K562 (cell line): Measurements from ENCODE around the gene ANKRD10. TPM values are rescaled to one million over a fixed set of nuclear protein-coding genes. Genes with fewer than 3 reads are reported as not detected.

Experiments used
- polyA plus RNA-seq, 8 experiments: library from polyadenylated mRNA; depleted of rRNA in 4 of 8; stranded (reverse) in 5 of 8; unstranded in 3 of 8; fragments of >200 nt; fragmentation: Nextera tagmentation in 2 of 8; fragmentation: Illumina TruSeq in 1 of 8; extraction: Ambion mirVana in 2 of 8; extraction: Trizol in 1 of 8; gene quantifications; 2 replicates each; pipeline versions ENCODE4 v1.2.1 to v1.2.3, GENCODE V29; 2011 to 2014; ENCODE audit warnings: inconsistent platforms in 1 of 8, missing spikeins in 1 of 8
- small RNA-seq: library from RNA; depleted of rRNA; stranded (forward); fragments of <200 nt; gene quantifications from one replicate; pipeline ENCODE3, GENCODE V24; 2014
- total RNA-seq, 7 experiments: library from RNA; depleted of rRNA in 6 of 7; stranded (reverse); fragments of >200 nt in 6 of 7; fragmentation: Illumina TruSeq in 2 of 7; extraction: Trizol in 2 of 7; gene quantifications; 2 replicates each; pipeline versions ENCODE4 v1.2.1 to v1.2.3, GENCODE V29; 2011 to 2021; ENCODE audit warnings: low replicate concordance in 1 of 7

The ANKRD10 gene
- total and polyA plus RNA-seq, 9 of the 15 experiments (the other 6 are each of a cell fraction or from before 2014, with no cell fraction given): 21.7 to 183 (median 45.0) TPM

Small RNA genes lying within 50 kb of the gene (small RNA-seq; reads per million reads assigned to genes)
- not detected for gene AL442128.1

Other genes with a start within 250 kb of the ANKRD10 start
- gene CARS2, start 209.0 kb downstream of the ANKRD10 start, total RNA-seq (2014; rRNA removed): 37.4 and 42.9 TPM in 2 replicates
- 18.2 and 20.3 TPM in 2 replicates for gene CARS2, start 209.0 kb downstream of the ANKRD10 start, total RNA-seq (2014; rRNA removed; fragmentation: Illumina TruSeq; extraction: Trizol)
- 32.7 and 34.5 TPM in 2 replicates for gene CARS2, start 209.0 kb downstream of the ANKRD10 start, total RNA-seq (2015; rRNA removed; fragmentation: Illumina TruSeq; extraction: Trizol)
- 29.9 and 30.5 TPM in 2 replicates for gene CARS2, start 209.0 kb downstream of the ANKRD10 start, total RNA-seq (2021)
- 31.6 and 32.9 TPM in 2 replicates for gene CARS2, start 209.0 kb downstream of the ANKRD10 start, polyA plus RNA-seq (2011; rRNA removed)
- 17.1 and 21.6 TPM in 2 replicates for gene CARS2, start 209.0 kb downstream of the ANKRD10 start, polyA plus RNA-seq (2014; fragmentation: Illumina TruSeq; extraction: Trizol)
- 1 to 10 TPM; 1.7 TPM for gene CARS2, start 209.0 kb downstream of the ANKRD10 start, polyA plus RNA-seq (2014; fragmentation: Nextera tagmentation; extraction: Ambion mirVana)
- gene CARS2, start 209.0 kb downstream of the ANKRD10 start, polyA plus RNA-seq (2014; rRNA removed): 35.4 and 50.3 TPM in 2 replicates
- gene ING1, start 201.4 kb downstream of the ANKRD10 start, total RNA-seq (2014; rRNA removed): 19.2 and 20.1 TPM in 2 replicates
- gene ING1, start 201.4 kb downstream of the ANKRD10 start, total RNA-seq (2014; rRNA removed; fragmentation: Illumina TruSeq; extraction: Trizol): 3.9 and 4.2 TPM in 2 replicates
- 8.2 and 9.1 TPM in 2 replicates for gene ING1, start 201.4 kb downstream of the ANKRD10 start, total RNA-seq (2015; rRNA removed; fragmentation: Illumina TruSeq; extraction: Trizol)
- gene ING1, start 201.4 kb downstream of the ANKRD10 start, total RNA-seq (2021): 14.0 and 14.3 TPM in 2 replicates
- gene ING1, start 201.4 kb downstream of the ANKRD10 start, polyA plus RNA-seq (2011; rRNA removed): 9.6 and 9.7 TPM in 2 replicates
- gene ING1, start 201.4 kb downstream of the ANKRD10 start, polyA plus RNA-seq (2014; fragmentation: Illumina TruSeq; extraction: Trizol): 7.5 and 9.8 TPM in 2 replicates
- gene ING1, start 201.4 kb downstream of the ANKRD10 start, polyA plus RNA-seq (2014; fragmentation: Nextera tagmentation; extraction: Ambion mirVana): 1 to 10 TPM; 1.0 to 1.1 TPM
- gene ING1, start 201.4 kb downstream of the ANKRD10 start, polyA plus RNA-seq (2014; rRNA removed): 16.2 and 16.4 TPM in 2 replicates
- 16.6 and 17.2 TPM in 2 replicates for gene ARHGEF7, start 200.2 kb upstream of the ANKRD10 start, total RNA-seq (2014; rRNA removed)
- 12.0 and 12.2 TPM in 2 replicates for gene ARHGEF7, start 200.2 kb upstream of the ANKRD10 start, total RNA-seq (2014; rRNA removed; fragmentation: Illumina TruSeq; extraction: Trizol)
- 19.0 and 20.8 TPM in 2 replicates for gene ARHGEF7, start 200.2 kb upstream of the ANKRD10 start, total RNA-seq (2015; rRNA removed; fragmentation: Illumina TruSeq; extraction: Trizol)
- 26.8 and 31.2 TPM in 2 replicates for gene ARHGEF7, start 200.2 kb upstream of the ANKRD10 start, total RNA-seq (2021)
- gene ARHGEF7, start 200.2 kb upstream of the ANKRD10 start, polyA plus RNA-seq (2011; rRNA removed): 18.2 and 23.0 TPM in 2 replicates
- gene ARHGEF7, start 200.2 kb upstream of the ANKRD10 start, polyA plus RNA-seq (2014; fragmentation: Illumina TruSeq; extraction: Trizol): 20.7 and 21.8 TPM in 2 replicates
- gene ARHGEF7, start 200.2 kb upstream of the ANKRD10 start, polyA plus RNA-seq (2014; fragmentation: Nextera tagmentation; extraction: Ambion mirVana): 1 to 10 TPM; 2.1 to 2.5 TPM
- 16.6 and 17.5 TPM in 2 replicates for gene ARHGEF7, start 200.2 kb upstream of the ANKRD10 start, polyA plus RNA-seq (2014; rRNA removed)